OCI-M1 (cell line): ENCODE measurements around the gene CEP164.

Source experiments
- DNase-seq: peaks from one replicate; lab custom pipeline; 2025; lab: John Stamatoyannopoulos, UW

The CEP164 gene

GRCh38 chr11:117461396-117462182, 133.9 kb downstream of the CEP164 start:
- DNase-seq: no peak

DNA sequence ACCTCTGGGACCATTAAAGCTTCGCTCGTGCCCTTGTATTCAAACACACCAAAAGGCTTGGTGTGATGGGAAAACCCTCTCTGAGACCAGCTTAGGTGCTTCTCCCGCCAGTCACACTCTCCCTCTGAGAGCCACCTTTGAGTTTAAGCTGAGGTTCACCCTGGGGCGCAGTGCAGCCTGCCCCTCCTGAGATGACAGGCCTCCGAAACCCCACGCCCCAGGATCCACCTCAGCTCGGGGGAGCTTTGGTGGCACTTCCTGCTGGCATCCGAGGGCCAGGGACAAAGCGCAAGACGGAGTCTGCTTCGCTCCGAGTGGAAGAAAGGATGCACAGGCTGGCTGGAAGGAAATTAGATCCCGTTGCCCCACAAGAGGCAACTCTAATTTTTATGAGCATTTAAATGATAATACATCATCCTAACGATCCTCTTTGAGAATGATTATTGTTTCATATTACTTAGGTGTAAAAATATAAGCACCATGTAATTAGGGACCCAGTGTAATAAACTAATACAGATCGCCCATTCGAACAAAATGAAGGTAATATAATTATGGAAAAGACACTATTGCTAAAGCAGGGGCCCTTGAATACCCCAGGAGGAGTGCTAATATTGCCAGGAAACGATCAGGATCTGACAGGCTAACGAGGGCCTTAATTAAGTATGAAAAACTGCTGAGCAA, 134.7 kb downstream of the CEP164 start:
- DNase-seq: no peak

GRCh38 chr11:117462864-117463247, 135.2 kb downstream of the CEP164 start:
- no peak for DNase-seq
